22Rv1 (cell line): ENCODE results near the gene MOGAT2.

ENCODE experiments used
- CTCF ChIP-seq: fragments of 450-650 bp; IDR thresholded peaks from 2 replicates; pipeline ENCODE4 v1.5.1; 2017; ENCODE audit warnings: mild to moderate bottlenecking
- ZFX ChIP-seq: fragments of 450-650 bp; IDR thresholded peaks from 2 replicates; pipeline ENCODE4 v1.6.1; 2017; ENCODE audit warnings: antibody characterized with exemption, borderline replicate concordance

- TF ChIP-seq CTCF (no peak), ZFX (no peak)
Observed at GRCh38 chr11:75773595-75774353, 56.1 kb downstream of the MOGAT2 start.
